Measurements from ENCODE around the gene LYSMD2. TPM values are rescaled to one million over a fixed set of nuclear protein-coding genes. Genes with fewer than 3 reads are reported as not detected.

Gene LYSMD2
- total and polyA plus RNA-seq, 9 of the 15 experiments (the other 6 are each of a cell fraction or from before 2014, with no cell fraction given), result 4.3 to 30.3 (median 9.8) TPM

DNA sequence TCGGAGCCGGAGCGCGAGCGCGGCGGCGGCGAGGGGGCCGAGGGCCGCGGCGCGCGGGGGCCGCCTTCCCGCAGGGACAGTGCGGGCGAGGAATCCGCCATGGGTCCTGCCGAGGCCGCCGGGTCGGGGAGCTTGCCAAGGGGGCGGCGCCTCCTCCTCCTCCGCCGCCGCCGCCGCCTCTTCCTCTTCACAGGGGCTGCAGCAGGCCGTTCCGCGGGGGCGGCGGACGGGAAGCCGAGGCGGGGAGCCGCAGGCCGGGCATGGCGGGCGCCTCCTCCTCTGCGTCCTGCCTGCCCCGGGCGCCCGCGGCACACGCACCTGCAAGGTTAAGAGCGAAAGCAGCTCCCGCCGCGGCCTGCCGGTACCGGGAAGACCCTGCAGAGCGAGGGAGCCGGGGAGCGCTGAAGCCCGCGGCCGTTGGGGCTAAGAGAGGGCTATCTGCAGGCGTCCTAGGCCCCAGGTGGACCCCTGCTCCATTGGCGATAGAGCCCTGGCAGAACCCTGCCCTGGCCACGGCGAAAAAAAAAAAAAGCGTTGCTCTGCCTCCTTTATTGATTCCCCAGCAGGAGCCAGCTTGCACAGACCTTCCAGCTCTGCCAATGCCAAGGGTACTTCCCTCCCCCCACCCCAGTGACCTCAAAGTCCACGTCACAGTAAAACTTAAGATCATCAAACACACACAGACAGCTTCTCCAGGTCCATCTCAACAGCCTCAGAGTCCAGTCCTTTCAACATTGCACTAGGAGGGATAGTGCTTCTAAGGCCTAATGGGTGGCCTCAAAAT lies at the start of gene LYSMD2 (continued):
- TF ChIP-seq, protein P1, sequence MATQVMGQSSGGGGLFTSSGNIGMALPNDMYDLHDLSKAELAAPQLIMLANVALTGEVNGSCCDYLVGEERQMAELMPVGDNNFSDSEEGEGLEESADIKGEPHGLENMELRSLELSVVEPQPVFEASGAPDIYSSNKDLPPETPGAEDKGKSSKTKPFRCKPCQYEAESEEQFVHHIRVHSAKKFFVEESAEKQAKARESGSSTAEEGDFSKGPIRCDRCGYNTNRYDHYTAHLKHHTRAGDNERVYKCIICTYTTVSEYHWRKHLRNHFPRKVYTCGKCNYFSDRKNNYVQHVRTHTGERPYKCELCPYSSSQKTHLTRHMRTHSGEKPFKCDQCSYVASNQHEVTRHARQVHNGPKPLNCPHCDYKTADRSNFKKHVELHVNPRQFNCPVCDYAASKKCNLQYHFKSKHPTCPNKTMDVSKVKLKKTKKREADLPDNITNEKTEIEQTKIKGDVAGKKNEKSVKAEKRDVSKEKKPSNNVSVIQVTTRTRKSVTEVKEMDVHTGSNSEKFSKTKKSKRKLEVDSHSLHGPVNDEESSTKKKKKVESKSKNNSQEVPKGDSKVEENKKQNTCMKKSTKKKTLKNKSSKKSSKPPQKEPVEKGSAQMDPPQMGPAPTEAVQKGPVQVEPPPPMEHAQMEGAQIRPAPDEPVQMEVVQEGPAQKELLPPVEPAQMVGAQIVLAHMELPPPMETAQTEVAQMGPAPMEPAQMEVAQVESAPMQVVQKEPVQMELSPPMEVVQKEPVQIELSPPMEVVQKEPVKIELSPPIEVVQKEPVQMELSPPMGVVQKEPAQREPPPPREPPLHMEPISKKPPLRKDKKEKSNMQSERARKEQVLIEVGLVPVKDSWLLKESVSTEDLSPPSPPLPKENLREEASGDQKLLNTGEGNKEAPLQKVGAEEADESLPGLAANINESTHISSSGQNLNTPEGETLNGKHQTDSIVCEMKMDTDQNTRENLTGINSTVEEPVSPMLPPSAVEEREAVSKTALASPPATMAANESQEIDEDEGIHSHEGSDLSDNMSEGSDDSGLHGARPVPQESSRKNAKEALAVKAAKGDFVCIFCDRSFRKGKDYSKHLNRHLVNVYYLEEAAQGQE (IDR thresholded peaks at IDR 0.05; ENCODE audit: borderline replicate concordance), result 0 out of 2 replicates have a peak, but pooled peaks have one; percentile 9
- TF ChIP-seq, protein P1 (CRISPR knock-in tag; IDR thresholded peaks at IDR 0.05; ENCODE audit: low read depth), result no peak; the same call in 1 of the 2 replicates
- TF ChIP-seq ZNF384 (IDR thresholded peaks at IDR 0.05; ENCODE audit: low read depth, low read length) (0 out of 2 replicates have a peak, but pooled peaks have one; percentile 32), POLR2G (IDR thresholded peaks at IDR 0.05; ENCODE audit: low read depth, low read length) (peak; percentile 82), TFAM (CRISPR knock-in tag; conservative IDR thresholded peaks at IDR 0.05) (no peak), CBX5 (IDR thresholded peaks at IDR 0.05; ENCODE audit: borderline replicate concordance, low read depth) (no peak), KAT7 (CRISPR knock-in tag; IDR thresholded peaks at IDR 0.05; ENCODE audit: borderline replicate concordance) (0 out of 2 replicates have a peak, but pooled peaks have one; percentile 30), ERF (CRISPR knock-in tag; IDR thresholded peaks at IDR 0.05) (0 out of 2 replicates have a peak, but pooled peaks have one; percentile 53), HMG20B (CRISPR knock-in tag; IDR thresholded peaks at IDR 0.05) (no peak), KAT8 (IDR thresholded peaks at IDR 0.05; ENCODE audit: low read depth) (no peak)
- TF ChIP-seq, protein P2, sequence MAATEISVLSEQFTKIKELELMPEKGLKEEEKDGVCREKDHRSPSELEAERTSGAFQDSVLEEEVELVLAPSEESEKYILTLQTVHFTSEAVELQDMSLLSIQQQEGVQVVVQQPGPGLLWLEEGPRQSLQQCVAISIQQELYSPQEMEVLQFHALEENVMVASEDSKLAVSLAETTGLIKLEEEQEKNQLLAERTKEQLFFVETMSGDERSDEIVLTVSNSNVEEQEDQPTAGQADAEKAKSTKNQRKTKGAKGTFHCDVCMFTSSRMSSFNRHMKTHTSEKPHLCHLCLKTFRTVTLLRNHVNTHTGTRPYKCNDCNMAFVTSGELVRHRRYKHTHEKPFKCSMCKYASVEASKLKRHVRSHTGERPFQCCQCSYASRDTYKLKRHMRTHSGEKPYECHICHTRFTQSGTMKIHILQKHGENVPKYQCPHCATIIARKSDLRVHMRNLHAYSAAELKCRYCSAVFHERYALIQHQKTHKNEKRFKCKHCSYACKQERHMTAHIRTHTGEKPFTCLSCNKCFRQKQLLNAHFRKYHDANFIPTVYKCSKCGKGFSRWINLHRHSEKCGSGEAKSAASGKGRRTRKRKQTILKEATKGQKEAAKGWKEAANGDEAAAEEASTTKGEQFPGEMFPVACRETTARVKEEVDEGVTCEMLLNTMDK (IDR thresholded peaks at IDR 0.05; ENCODE audit: borderline replicate concordance, insufficient read depth, low read depth, low read length, poor library complexity, severe bottlenecking), result no peak
- TF ChIP-seq, protein P3, sequence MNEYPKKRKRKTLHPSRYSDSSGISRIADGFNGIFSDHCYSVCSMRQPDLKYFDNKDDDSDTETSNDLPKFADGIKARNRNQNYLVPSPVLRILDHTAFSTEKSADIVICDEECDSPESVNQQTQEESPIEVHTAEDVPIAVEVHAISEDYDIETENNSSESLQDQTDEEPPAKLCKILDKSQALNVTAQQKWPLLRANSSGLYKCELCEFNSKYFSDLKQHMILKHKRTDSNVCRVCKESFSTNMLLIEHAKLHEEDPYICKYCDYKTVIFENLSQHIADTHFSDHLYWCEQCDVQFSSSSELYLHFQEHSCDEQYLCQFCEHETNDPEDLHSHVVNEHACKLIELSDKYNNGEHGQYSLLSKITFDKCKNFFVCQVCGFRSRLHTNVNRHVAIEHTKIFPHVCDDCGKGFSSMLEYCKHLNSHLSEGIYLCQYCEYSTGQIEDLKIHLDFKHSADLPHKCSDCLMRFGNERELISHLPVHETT (CRISPR knock-in tag; conservative IDR thresholded peaks at IDR 0.05 in 1 of 2, IDR thresholded peaks at IDR 0.05 in 1 of 2), result peak in 1 of 2 experiments; percentile 62; a peak in 1 of 4 replicates
- TF ChIP-seq, protein P4, sequence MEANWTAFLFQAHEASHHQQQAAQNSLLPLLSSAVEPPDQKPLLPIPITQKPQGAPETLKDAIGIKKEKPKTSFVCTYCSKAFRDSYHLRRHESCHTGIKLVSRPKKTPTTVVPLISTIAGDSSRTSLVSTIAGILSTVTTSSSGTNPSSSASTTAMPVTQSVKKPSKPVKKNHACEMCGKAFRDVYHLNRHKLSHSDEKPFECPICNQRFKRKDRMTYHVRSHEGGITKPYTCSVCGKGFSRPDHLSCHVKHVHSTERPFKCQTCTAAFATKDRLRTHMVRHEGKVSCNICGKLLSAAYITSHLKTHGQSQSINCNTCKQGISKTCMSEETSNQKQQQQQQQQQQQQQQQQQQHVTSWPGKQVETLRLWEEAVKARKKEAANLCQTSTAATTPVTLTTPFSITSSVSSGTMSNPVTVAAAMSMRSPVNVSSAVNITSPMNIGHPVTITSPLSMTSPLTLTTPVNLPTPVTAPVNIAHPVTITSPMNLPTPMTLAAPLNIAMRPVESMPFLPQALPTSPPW (CRISPR knock-in tag; IDR thresholded peaks at IDR 0.05), result peak; percentile 63

Measured in K562 (cell line).